Sigmoid colon (tissue), 7 donors: ENCODE results near the gene GOLGA5. TPM values are rescaled to one million over a fixed set of nuclear protein-coding genes. Genes with fewer than 3 reads are reported as not detected.
"Not testable (repeated sequence)": the region's sequence is repeated elsewhere in the genome, so short reads cannot be mapped to it uniquely, and the experiment has no call there.

Source experiments
- DNase-seq: peaks from one replicate; pipeline ENCODE4 v3.0.0-alpha.2; 2019
- H3K27ac ChIP-seq, 4 donors: fragments of 200-600 bp; sonication (generic); one replicate each; pipeline ENCODE4 v1.5.1; 2016 to 2019; ENCODE audit warnings: mild to moderate bottlenecking in 1 of 4
- H3K27me3 ChIP-seq, 3 donors: fragments of 200-600 bp; sonication (generic); one replicate each; pipeline ENCODE4 v1.5.1; 2019; ENCODE audit warnings: mild to moderate bottlenecking in 1 of 3
- H3K36me3 ChIP-seq, 4 donors: fragments of 200-600 bp; sonication (generic); one replicate each; pipeline ENCODE4 v1.5.1; 2016 to 2019
- H3K4me1 ChIP-seq, 4 donors: fragments of 200-600 bp; sonication (generic); one replicate each; pipeline ENCODE4 v1.5.1; 2017 to 2019
- H3K4me3 ChIP-seq, 4 donors: fragments of 200-600 bp; sonication (generic); one replicate each; pipeline ENCODE4 v1.5.1; 2017 to 2019; ENCODE audit warnings: mild to moderate bottlenecking in 2 of 4, moderate library complexity in 1 of 4
- H3K9me3 ChIP-seq, 4 donors: fragments of 200-600 bp in 3 of 4; sonication (generic) in 3 of 4; one replicate each; pipeline versions ENCODE4 v1.5.1 to v1.6.1; 2013 to 2019
- EP300 ChIP-seq, 4 donors: sonication (generic); formaldehyde crosslinking; IDR thresholded peaks; one replicate each; pipeline ENCODE4 v1.6.1; 2017; ENCODE audit warnings: antibody characterized with exemption in 4 of 4
- POLR2A ChIP-seq, 2 donors: fragments of 450-650 bp; IDR thresholded peaks; one replicate each; pipeline ENCODE4 v1.6.1; 2016; ENCODE audit warnings: antibody characterized with exemption in 2 of 2, mild to moderate bottlenecking in 2 of 2, moderate library complexity in 2 of 2
- POLR2AphosphoS5 ChIP-seq, 4 donors: sonication (generic); formaldehyde crosslinking; IDR thresholded peaks; one replicate each; pipeline ENCODE4 v1.6.1; 2017; ENCODE audit warnings: antibody characterized with exemption in 4 of 4
- WGBS, 2 donors: extraction: QIAGEN DNeasy Blood & Tissue Kit; methylation state at CpG; one replicate each; pipeline ENCODE4 v1.1.7; 2013; 5-methylcytosine and 5-hydroxymethylcytosine counted together
- intact Hi-C: fragments of 100-400 bp; cut with DNase I; formaldehyde crosslinking; loops from one replicate; pipeline ENCODE4 v1.15.1; 2023
- polyA plus RNA-seq, 3 donors: library from polyadenylated mRNA; stranded (reverse); fragments of 200-250 nt; gene quantifications; one replicate each; pipeline ENCODE4 v1.2.3, GENCODE V29; 2013
- total RNA-seq, 4 donors: library from RNA; depleted of rRNA; stranded (reverse); fragments of >200 nt; gene quantifications; one replicate each; pipeline ENCODE4 v1.1.0, GENCODE V29; 2016
- TF ChIP-seq, protein P1 (sequence below), 4 experiments: fragments of 450-650 bp in 3 of 4; fragments of 200-600 bp in 1 of 4; IDR thresholded peaks; one replicate each; pipeline ENCODE4 v1.5.1; 2016 to 2019; ENCODE audit warnings: antibody characterized with exemption in 4 of 4, mild to moderate bottlenecking in 3 of 4, moderate library complexity in 2 of 4
- donor health status: healthy with polysubstance abuse.
- donor health status: Bipolar disorder and iron deficiency.
- donor health status: healthy.

GOLGA5 gene
- total and polyA plus RNA-seq, 7 donors, result 23.0 to 57.8 (median 36.0) TPM

DNA sequence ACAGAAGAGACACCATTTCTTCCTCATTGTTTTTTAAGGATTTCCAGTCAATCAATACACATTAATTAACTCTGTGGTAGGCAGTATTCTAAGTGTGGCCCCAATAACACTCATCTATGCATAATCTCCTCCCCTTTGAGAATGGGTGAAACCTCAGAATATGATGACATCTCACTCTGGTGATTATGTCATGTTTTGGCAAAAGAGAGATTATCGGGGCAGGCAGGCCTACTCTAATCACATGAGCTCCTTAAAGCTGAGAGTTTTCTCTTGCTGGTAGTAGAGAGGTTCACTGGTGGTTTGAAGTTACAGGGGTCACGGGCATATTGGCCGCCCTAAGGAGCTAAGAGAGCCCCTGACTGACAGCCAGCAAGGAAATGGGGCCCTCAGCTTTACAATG, 38.6 kb upstream of the GOLGA5 start:
- WGBS, 2 donors, result 87 to 93% methylated on average over 3 of the region's 3 CpGs
- Histone ChIP-seq H3K36me3 (no peaks in the 10 kb centered on the region), H3K4me3 (no peak overlapping the region), H3K27me3 (no peaks in the 10 kb centered on the region), H3K27ac (no peak overlapping the region), H3K9me3 (no peaks in the 10 kb centered on the region), H3K4me1 (no peaks in the 10 kb centered on the region)
- TF ChIP-seq POLR2AphosphoS5 (IDR thresholded peaks at IDR 0.05) (no peak), EP300 (IDR thresholded peaks at IDR 0.05) (no peak), POLR2A (IDR thresholded peaks at IDR 0.05) (no peak)
- TF ChIP-seq, protein P1, sequence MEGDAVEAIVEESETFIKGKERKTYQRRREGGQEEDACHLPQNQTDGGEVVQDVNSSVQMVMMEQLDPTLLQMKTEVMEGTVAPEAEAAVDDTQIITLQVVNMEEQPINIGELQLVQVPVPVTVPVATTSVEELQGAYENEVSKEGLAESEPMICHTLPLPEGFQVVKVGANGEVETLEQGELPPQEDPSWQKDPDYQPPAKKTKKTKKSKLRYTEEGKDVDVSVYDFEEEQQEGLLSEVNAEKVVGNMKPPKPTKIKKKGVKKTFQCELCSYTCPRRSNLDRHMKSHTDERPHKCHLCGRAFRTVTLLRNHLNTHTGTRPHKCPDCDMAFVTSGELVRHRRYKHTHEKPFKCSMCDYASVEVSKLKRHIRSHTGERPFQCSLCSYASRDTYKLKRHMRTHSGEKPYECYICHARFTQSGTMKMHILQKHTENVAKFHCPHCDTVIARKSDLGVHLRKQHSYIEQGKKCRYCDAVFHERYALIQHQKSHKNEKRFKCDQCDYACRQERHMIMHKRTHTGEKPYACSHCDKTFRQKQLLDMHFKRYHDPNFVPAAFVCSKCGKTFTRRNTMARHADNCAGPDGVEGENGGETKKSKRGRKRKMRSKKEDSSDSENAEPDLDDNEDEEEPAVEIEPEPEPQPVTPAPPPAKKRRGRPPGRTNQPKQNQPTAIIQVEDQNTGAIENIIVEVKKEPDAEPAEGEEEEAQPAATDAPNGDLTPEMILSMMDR (IDR thresholded peaks at IDR 0.05), result no peak
- intact Hi-C loops, result no loop called here
- no peak for DNase-seq

DNA sequence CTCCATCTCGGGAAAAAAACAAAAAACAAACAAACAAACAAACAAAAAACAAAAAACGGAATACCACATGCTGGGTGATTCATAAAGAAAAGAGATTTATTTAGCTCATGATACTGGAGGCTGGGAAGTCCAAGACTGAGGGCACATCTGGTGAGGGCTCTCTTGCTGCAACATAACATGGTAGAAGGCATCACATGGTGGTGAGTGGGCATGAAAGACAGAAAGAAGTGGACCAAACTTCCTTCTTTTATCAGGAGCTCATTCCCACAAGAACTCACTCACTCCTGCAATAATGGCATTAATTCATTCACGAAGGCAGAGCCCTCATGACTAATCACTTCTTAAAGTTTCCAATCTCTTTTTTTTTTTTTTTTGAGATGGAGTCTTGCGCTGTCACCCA, 37.7 kb upstream of the GOLGA5 start:
- TF ChIP-seq POLR2AphosphoS5 (IDR thresholded peaks at IDR 0.05), result no peak
- no peak overlapping the region for H3K27ac ChIP-seq
- no peak overlapping the region for H3K4me3 ChIP-seq
- 88 to 89% methylated on average over 4 of the region's 4 CpGs for WGBS, 2 donors
- no peaks in the 10 kb centered on the region for H3K36me3 ChIP-seq
- no peaks in the 10 kb centered on the region for H3K4me1 ChIP-seq
- no peak for DNase-seq
- intact Hi-C loops, result no loop called here
- H3K27me3 ChIP-seq, result no peaks in the 10 kb centered on the region
- H3K9me3 ChIP-seq, result no peaks in the 10 kb centered on the region

DNA sequence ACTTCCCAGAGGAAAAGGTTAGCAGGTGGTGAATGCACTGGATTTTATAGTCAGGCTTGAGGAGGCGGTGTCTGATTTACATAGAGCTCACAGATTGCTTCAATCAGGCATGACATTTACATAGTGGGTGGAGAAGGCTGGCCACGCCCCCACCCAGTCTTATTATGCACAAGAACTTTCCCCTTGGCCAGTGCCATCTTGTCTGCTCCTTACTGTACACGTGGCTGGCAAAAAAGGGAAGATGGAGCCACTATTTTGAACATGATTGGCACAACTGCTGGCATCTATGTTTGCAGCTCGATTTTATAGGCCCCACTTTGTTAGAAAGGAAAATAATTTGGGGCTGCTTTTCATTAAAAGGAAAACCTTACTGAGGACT, 34.8 kb upstream of the GOLGA5 start:
- 71 to 76% methylated on average over 4 of the region's 4 CpGs for WGBS, 2 donors
- Histone ChIP-seq H3K36me3 (no peaks in the 10 kb centered on the region), H3K9me3 (no peaks in the 10 kb centered on the region), H3K4me1 (no peaks in the 10 kb centered on the region), H3K4me3 (no peak overlapping the region), H3K27me3 (no peaks in the 10 kb centered on the region), H3K27ac (no peak overlapping the region)
- TF ChIP-seq POLR2AphosphoS5 (IDR thresholded peaks at IDR 0.05), result no peak
- TF ChIP-seq EP300 (IDR thresholded peaks at IDR 0.05), result no peak
- TF ChIP-seq, protein P1 (IDR thresholded peaks at IDR 0.05), result no peak
- no peak for TF ChIP-seq POLR2A (IDR thresholded peaks at IDR 0.05)
- no peak for DNase-seq
- intact Hi-C loops, result no loop called here

DNA sequence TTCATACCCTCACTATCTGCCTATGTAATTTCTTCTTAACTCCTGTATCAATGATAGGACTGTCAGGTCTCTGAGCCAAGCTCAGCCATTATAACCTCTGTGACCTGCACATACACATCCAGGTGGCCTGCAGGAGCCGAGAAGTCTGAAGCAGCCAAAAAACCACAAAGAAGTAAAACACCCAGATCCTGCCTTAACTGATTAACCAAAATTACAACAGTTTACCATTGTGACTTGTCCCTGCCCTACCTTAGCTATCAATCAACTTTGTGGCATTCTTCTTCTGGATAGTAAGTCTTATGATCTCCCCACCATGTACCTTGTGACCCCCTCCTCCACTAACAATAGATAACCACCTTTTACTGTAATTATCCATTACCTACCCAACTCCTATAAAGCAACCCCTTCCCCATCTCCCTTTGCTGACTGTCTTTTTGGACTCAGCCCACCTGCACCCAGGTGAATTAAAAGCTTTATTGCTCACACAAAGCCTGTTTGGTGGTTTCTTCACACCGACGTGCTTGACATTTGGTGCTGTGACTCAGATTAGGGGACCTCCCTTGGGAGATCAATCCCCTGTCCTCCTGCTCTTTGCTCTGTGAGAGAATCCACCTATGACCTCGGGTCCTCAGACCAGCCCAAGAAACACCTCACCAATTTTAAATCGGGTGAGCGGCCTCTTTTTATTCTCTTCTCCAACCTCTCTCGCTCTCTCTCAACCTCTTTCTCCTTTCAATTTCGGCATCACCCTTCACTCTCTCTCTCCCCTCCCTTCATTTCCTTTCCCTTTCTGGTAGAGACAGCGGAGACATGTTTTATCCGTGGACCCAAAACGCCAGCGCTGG, 34.2 kb upstream of the GOLGA5 start:
- H3K9me3 ChIP-seq, result no peaks in the 10 kb centered on the region
- intact Hi-C loops, result no loop called here
- TF ChIP-seq EP300 (IDR thresholded peaks at IDR 0.05), result no peak
- no peaks in the 10 kb centered on the region for H3K27me3 ChIP-seq
- H3K27ac ChIP-seq, result no peak overlapping the region
- H3K4me3 ChIP-seq, result no peak overlapping the region
- no peaks in the 10 kb centered on the region for H3K36me3 ChIP-seq
- WGBS, 2 donors, result 82 to 89% methylated on average over 12 of the region's 12 CpGs
- no peaks in the 10 kb centered on the region for H3K4me1 ChIP-seq
- DNase-seq, result no peak

DNA sequence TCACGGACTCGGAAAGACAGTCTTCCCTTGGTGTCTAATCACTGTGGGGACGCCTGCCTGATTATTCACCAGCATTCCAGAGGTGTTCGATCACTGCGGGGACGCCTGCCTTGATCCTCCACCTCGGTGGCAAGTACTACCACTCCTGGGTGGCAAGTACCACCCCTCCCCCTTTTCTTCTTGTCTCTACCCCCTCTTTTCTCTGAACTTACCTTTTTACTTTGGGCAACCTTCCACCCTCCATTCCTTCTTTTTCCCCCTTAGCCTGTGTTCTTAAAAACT, 33.6 kb upstream of the GOLGA5 start:
- no peaks in the 10 kb centered on the region for H3K9me3 ChIP-seq
- intact Hi-C loops, result no loop called here
- H3K4me3 ChIP-seq, result no peak overlapping the region
- no peaks in the 10 kb centered on the region for H3K4me1 ChIP-seq
- no peaks in the 10 kb centered on the region for H3K27me3 ChIP-seq
- H3K36me3 ChIP-seq, result no peaks in the 10 kb centered on the region
- TF ChIP-seq, protein P1 (IDR thresholded peaks at IDR 0.05), result no peak
- TF ChIP-seq POLR2AphosphoS5 (IDR thresholded peaks at IDR 0.05) (no peak), EP300 (IDR thresholded peaks at IDR 0.05) (no peak), POLR2A (IDR thresholded peaks at IDR 0.05) (no peak)
- H3K27ac ChIP-seq, result no peak overlapping the region
- WGBS, 2 donors, result 93 to 95% methylated on average over 7 of the region's 7 CpGs
- DNase-seq, result no peak

GRCh38 chr14:92763666-92764631, 30.2 kb upstream of the GOLGA5 start:
- H3K4me3 ChIP-seq, H3K36me3 ChIP-seq, H3K27me3 ChIP-seq, intact Hi-C loops, DNase-seq, H3K9me3 ChIP-seq, H3K4me1 ChIP-seq, H3K27ac ChIP-seq: not testable (repeated sequence)
- WGBS, 2 donors, result 64 to 86% methylated on average over 3 to 4 of the region's 5 CpGs

- peak overlapping the region in 1 of 4 donors; percentile 25 for H3K27ac ChIP-seq
- H3K9me3 ChIP-seq, H3K27me3 ChIP-seq: not testable (repeated sequence)
Observed at GRCh38 chr14:92768236-92768635, 25.9 kb upstream of the GOLGA5 start.

More at GRCh38 chr14:92768236-92768635, 25.9 kb upstream of the GOLGA5 start:
- H3K4me1 ChIP-seq, H3K4me3 ChIP-seq, intact Hi-C loops, H3K36me3 ChIP-seq, DNase-seq: not testable (repeated sequence)
- WGBS, 2 donors, result 11 to 17% methylated on average over 1 of the region's 1 CpG
